ENCODE data around the gene SLC47A2.
"Not testable (repeated sequence)": the region's sequence is repeated elsewhere in the genome, so short reads cannot be mapped to it uniquely, and the experiment has no call there.

Gene SLC47A2, protein sequence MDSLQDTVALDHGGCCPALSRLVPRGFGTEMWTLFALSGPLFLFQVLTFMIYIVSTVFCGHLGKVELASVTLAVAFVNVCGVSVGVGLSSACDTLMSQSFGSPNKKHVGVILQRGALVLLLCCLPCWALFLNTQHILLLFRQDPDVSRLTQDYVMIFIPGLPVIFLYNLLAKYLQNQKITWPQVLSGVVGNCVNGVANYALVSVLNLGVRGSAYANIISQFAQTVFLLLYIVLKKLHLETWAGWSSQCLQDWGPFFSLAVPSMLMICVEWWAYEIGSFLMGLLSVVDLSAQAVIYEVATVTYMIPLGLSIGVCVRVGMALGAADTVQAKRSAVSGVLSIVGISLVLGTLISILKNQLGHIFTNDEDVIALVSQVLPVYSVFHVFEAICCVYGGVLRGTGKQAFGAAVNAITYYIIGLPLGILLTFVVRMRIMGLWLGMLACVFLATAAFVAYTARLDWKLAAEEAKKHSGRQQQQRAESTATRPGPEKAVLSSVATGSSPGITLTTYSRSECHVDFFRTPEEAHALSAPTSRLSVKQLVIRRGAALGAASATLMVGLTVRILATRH

DNA sequence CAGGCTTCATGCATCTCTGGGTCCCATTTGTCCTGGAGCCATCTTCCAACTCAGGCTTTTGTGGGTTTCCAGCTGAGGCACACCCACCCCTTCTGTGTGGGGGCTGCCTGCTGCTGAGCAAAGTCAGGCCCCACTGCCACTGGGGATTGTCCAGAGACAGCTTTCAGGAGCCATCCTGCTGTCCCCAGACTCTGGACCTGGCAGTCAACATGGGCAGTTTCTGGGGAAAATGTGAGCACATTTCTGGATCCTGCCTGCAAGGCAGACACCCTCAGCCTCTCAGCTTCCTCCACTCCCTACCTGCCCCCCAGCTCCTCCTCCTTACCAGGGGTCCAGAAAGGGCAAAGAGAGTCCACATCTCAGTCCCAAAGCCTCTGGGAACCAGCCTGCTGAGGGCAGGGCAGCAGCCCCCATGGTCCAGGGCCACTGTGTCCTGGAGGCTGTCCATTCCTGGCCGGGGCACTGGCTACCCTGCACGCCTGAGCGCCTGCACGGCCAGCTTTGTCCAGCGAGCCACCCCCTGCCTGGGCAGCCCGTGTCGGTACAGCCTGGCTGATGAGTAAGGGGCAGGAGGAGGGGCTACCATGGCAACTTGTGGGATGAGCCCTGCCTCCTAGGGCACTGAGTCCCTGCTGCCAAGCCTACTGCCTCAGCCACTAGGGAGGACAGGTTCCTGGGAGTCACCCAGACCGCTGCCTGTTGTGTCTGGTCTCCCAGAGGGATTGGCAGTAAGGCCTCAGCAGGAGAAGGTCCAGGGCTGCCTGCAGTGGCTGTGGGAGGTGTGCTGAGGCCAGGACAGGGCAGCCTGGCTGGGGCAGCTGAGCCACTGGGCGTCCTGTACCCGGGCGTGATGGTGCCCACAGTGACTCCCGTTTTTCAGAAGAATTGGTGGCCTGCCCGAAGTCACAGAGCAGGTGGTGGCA lies at the start of gene SLC47A2:
Gene SLC47A2 (minus strand): TSS at position 477 of the 923 bp plus-strand sequence. CDS start 29 bp downstream, at position 448.
- no peak for DNase-seq (ENCODE audit: low spot score)

DNA sequence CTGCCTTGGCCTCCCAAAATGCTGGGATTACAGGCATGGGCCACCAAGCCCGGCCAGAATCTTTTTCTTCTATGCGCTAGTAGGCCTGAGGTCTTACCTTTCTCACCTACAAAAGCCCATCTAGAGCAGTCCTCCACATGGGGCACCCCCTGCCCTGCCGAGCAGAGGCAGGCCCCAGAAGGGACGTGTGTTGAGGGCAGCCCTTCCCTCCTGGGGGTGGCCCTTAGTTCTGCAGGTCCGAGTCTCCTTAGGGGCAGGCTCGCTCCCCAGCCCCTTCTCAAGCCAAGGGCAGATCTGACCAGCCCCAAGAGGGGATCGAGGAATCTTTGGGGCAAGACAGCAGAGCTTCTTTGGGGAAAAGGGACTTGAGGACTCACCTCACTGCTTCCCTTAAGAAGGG lies 49.6 kb upstream of the SLC47A2 start:
- no peak for DNase-seq (ENCODE audit: low spot score)

GRCh38 chr17:19763991-19764390 lies 47.6 kb upstream of the SLC47A2 start:
- DNase-seq (ENCODE audit: low spot score), result not testable (repeated sequence)

- no peak for DNase-seq (ENCODE audit: low spot score)
Measured at GRCh38 chr17:19763416-19763815, 47.0 kb upstream of the SLC47A2 start.

- no peak for DNase-seq (ENCODE audit: low spot score)
Measured at GRCh38 chr17:19762515-19762961, 46.2 kb upstream of the SLC47A2 start.

- no peak for DNase-seq (ENCODE audit: low spot score)
Measured at GRCh38 chr17:19760746-19761145, 44.4 kb upstream of the SLC47A2 start.

DNA sequence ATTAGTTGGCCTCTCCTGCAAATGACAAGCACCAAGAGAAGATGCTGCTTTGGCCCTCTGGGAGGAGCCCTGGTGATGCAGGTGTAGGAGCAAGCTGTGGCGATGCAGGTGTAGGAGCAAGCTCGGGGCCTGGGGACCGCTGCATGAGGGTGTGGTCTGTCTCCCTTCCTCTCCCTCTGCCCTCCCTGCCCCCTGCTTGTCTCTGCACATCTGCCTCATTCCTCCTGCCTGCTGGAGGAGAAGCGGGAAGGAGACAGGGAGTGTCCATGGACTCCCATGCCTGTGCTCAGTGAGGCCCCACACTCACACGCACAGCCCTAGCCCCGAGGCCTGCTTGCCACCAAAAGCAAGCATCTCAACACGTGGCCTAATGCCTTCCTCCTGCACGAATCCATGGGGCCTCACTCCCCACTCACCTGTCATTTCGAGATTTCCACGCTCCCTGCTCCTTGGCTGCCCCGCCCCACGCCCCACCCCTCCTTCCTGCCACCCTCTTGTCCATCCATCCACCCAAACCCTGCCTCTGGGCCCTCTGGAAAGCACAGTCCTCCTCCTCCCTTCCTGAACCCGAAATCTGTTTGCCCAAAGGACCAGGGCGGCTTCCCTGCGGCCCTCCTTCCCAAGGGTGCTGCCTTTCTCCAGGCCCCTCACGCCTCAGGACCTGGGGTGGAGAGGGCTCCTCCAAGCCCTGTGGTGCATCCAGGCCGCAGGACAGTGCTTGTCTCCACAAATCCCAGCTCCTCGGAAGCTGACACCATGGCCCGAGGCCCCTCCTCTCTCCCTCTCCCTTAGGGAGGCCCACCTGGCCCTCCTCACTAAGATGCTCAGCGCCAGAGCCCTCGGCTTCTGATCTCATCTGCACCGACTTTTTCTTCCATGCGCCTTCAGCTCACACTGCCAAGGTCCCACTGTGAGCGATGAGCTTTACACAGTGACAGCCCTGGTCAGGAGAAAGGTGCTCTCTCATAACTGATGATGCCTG lies 43.5 kb upstream of the SLC47A2 start:
- DNase-seq (ENCODE audit: low spot score), result no peak

GRCh38 chr17:19757536-19758180 lies 41.3 kb upstream of the SLC47A2 start:
- DNase-seq (ENCODE audit: low spot score), result no peak

- no peak for DNase-seq (ENCODE audit: low spot score)
Measured at GRCh38 chr17:19756546-19756945, 40.2 kb upstream of the SLC47A2 start.

DNA sequence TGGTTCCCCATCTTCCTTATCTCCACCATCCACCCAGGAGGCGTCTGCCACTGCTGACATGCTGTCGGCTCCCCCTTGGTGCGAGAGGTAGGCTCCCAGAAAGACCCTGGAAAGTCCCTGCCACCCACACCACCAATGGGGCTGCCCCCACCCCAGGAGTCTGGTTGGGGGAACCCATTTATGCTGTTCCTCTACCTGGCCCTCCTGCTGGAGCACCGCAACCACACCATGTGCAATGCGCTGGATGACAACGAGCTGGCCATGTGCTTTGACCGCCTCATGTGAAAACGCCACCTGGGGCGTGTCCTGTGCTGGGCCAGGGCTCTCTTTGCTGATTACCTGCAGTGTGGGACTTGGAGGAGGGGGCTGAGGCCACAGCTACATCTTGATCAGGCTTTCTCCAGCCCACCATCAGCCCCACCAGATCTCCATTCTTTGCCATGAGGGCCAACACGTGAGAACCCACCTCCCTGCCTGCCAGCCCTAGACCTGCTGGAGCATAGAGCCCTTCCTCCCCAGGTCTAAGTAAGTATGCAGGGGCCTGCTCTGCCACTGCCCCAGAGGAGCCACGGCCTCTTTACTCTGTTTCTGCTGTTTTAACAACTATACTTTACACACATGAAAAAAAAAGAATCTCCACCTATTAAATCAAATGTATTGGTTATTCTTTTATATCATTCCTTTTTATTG lies 39.6 kb upstream of the SLC47A2 start:
- no peak for DNase-seq (ENCODE audit: low spot score)

DNA sequence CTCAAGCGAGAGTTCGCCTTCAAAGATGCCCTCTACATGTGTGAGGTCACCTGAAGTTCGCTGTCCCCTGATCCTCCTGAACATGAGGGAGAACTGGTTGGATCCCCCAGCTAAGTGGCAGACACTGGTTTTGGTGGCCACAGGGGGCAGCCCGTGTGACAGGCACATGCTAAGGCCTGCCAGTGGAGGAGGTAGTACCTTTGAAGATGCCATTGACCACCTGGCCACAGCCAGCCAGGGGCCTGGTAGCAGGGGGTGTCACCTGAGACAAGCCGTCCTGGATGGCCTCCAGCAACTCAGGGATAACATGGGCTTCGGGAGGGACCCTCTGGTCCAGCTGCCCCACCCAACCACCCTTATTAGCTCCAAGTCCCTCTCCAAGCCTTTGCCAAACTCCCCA lies 39.0 kb upstream of the SLC47A2 start:
- no peak for DNase-seq (ENCODE audit: low spot score)

DNA sequence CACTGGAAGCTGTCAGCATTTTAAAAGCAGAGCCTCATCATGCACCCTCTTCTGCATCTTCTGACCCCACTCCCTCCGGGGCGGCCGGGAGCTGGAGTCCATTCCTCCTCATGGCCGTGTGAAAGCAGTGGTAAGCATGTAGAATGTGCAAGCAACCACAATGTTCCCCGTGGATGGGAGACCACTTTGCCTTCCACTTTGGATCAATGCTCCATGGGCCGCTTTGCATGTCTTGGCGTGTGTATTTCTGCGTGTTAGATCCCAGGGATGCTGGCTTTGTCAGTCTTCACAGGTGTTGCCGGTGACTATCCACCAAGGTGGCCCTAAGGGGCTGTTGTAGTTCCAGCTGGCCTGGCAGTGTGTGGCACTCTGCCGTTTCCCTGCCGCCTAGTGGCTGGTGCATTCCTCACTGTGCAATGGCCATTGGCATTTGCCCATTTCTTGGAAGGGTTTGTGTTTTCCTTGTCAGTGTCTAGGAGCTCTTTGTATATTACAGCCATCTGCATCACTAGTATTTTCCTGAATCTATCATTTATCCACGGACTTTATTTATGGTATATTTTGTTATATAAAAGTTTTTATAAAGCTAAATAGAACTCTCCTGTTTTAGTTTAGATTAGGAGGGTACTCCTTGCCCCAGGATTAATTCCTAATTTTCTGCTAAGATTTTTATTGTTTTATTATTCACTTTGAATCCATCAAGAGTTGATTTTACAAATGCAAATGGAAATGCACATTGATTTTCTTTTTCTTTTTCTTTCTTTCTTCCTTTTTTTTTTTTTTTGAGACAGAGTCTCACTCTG lies 37.5 kb upstream of the SLC47A2 start:
- DNase-seq (ENCODE audit: low spot score), result peak; percentile 64

- DNase-seq (ENCODE audit: low spot score), result peak; percentile 62
Measured at GRCh38 chr17:19753051-19753509, 36.7 kb upstream of the SLC47A2 start.

DNA sequence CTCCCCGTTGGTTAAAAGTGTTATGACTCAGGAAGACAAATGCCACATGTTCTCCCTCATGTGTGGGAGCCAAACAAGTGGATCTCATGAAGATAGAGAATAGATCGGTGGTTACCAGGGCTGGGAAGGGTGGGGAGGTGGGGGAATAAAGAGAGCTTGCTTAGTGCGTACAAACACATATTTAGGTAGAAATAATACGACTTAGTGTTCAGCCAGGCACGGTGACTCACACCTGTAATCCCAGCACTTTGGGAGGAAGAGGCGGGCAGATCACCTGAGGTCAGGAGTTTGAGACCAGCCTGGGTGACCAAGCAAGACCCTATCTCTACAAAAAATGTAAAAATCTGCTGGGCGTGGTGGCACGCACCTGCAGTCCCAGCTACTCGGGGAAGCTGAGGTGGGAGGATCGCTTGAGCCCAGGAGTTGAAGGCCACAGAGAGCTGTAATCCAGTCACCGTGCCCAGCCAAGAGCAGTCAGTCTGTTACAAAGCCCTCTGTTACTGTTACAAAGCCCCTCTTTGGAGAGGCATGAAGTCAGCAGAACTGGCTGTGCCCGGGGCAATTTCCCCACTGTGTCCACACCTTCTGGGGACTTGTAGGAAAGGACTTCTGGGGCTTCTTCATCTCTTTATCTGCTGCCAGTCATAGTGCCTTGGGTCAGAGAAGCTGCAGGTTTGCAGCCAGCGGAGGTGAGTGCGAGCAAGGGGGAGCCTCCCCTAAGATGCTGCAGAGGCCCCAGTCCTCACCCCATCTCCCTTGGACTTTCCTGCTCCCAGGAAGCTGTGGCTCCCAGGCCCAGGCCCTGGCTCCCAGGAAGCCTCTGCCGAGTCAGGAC lies 36.0 kb upstream of the SLC47A2 start:
- no peak for DNase-seq (ENCODE audit: low spot score)

GRCh38 chr17:19750835-19751234 lies 34.5 kb upstream of the SLC47A2 start:
- no peak for DNase-seq (ENCODE audit: low spot score)

GRCh38 chr17:19750020-19750572 lies 33.7 kb upstream of the SLC47A2 start:
- no peak for DNase-seq (ENCODE audit: low spot score)

DNA sequence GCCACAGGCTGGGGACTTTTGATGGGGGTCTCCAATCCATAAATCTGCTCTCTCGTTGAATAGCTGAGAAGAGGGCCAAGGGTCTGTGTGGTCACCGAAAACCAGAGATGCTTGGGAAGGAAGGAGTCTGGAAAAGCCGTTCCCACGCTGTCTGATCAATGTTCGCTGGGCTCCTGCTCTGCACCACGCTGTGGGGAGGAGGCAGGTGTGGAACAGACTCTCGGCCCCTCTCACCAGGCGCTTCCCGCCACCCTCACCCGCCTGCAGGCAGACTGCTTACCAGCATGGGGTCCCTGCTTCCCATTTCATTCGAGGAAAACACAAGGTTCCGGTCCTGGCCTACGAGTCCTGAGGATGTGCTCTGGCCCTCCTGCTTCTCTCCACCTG lies 32.4 kb upstream of the SLC47A2 start:
- DNase-seq (ENCODE audit: low spot score), result no peak

Data from putamen (tissue), 1 donor.